C1 segment of cervical spinal cord (tissue), 14 donors: ENCODE results near the gene C1orf50.
"Not testable (repeated sequence)": the region's sequence is repeated elsewhere in the genome, so short reads cannot be mapped to it uniquely, and the experiment has no call there.

Experiments
- DNase-seq, 14 donors: peaks; one replicate each; lab custom pipeline; 2025; lab: John Stamatoyannopoulos, UW

Gene C1orf50

GRCh38 chr1:42797979-42798378 lies 30.9 kb downstream of the C1orf50 start:
- DNase-seq = no peak

GRCh38 chr1:42801832-42802473 lies 34.9 kb downstream of the C1orf50 start:
- DNase-seq = no peak

- DNase-seq = peak in 1 of 14 donors; percentile 5
Measured at GRCh38 chr1:42806171-42806570, 39.1 kb downstream of the C1orf50 start.

GRCh38 chr1:42806593-42806992 lies 39.5 kb downstream of the C1orf50 start:
- DNase-seq = no peak

- DNase-seq = no peak
Measured at GRCh38 chr1:42807056-42807668, 40.1 kb downstream of the C1orf50 start.

GRCh38 chr1:42814815-42815214 lies 47.8 kb downstream of the C1orf50 start:
- not testable (repeated sequence) for DNase-seq

GRCh38 chr1:42815941-42816584 lies 49.0 kb downstream of the C1orf50 start:
- peak in 1 of 14 donors; percentile 46 for DNase-seq

- peak; percentile 69 to 97 (median 90) for DNase-seq
Measured at GRCh38 chr1:42816585-42817439, 49.8 kb downstream of the C1orf50 start, which contains the start of the genes ERMAP and SVBP. Gene ERMAP, plus strand, starts transcription at chr1:42817122. Its CDS starts 13,327 bp downstream, at chr1:42830449. Gene SVBP, minus strand, starts transcription at chr1:42817397. Its CDS starts 853 bp downstream, at chr1:42816544.

GRCh38 chr1:42817440-42817767 lies 50.4 kb downstream of the C1orf50 start:
- DNase-seq = no peak

- no peak for DNase-seq
Measured at GRCh38 chr1:42817976-42818375, 50.9 kb downstream of the C1orf50 start.

- DNase-seq = no peak
Measured at GRCh38 chr1:42820813-42821212, 53.8 kb downstream of the C1orf50 start.

GRCh38 chr1:42821690-42822089 lies 54.6 kb downstream of the C1orf50 start:
- DNase-seq = no peak

- no peak for DNase-seq
Measured at GRCh38 chr1:42822800-42823392, 55.8 kb downstream of the C1orf50 start.

GRCh38 chr1:42824481-42825035 lies 57.5 kb downstream of the C1orf50 start:
- no peak for DNase-seq

- no peak for DNase-seq
Measured at GRCh38 chr1:42825036-42825851, 58.2 kb downstream of the C1orf50 start.
